K562 (cell line): ENCODE measurements around the gene NACAD. TPM values are rescaled to one million over a fixed set of nuclear protein-coding genes. Genes with fewer than 3 reads are reported as not detected.

ENCODE experiments used
- ATAC-seq: fragments of 200-7000 bp; cut with Tn5 transposase; 3 replicates; pipeline ENCODE4 v1.9.1; 2020; ENCODE audit warnings: moderate library complexity
- BruUV-seq: library from RNA; stranded (reverse); fragments of 400-500 nt; replicated peaks from 2 replicates; lab custom pipeline; 2021; lab: Mats Ljungman, UMichigan
- CTCF ChIA-PET: fragments of 300-600 bp; formaldehyde crosslinking; extraction: SDS; loops from one replicate; lab custom pipeline; 2021; ENCODE audit warnings: low intra/inter-chr PET ratio; lab: Yijun Ruan, JAX
- POLR2A ChIA-PET: fragments of 300-600, 350-650 bp; sonication (Branson Sonifier 250); formaldehyde crosslinking; extraction: SDS; loops from one replicate; lab custom pipeline; 2021; ENCODE audit warnings: antibody characterized with exemption, inconsistent platforms; lab: Yijun Ruan, JAX
- DNase-seq, 4 experiments: peaks; one replicate each; pipeline versions ENCODE4 v3.0.0 to v3.0.0-alpha.2; 2011 to 2018; ENCODE audit warnings: low spot score in 3 of 4, mixed read lengths in 3 of 4; ENCODE audit errors: extremely low read depth in 1 of 4
- FAIRE-seq: peaks from 2 replicates; lab custom pipeline; 2011; peaks lifted over from hg19 to GRCh38; lab: Jason Lieb, UNC
- H2AFZ ChIP-seq: 2 replicates; pipeline ENCODE4 v1.6.0; 2011; ENCODE audit warnings: low read depth, low read length, control low read depth, inconsistent platforms
- H3K27ac ChIP-seq: fragments of 200-600 bp; 3 replicates; pipeline ENCODE4 v1.8.0; 2011; ENCODE audit warnings: low read depth, mild to moderate bottlenecking, control low read depth, inconsistent platforms, low read length, moderate library complexity, mixed read lengths; ENCODE audit errors: extremely low read depth
- H3K27me3 ChIP-seq, 2 experiments: fragments of 300-600 bp in 1 of 2; 2 replicates in 1 of 2; 3 replicates in 1 of 2; pipeline versions ENCODE4 v1.6.0 to v1.8.0; 2011; ENCODE audit warnings: inconsistent platforms in 2 of 2, low read length in 2 of 2, mild to moderate bottlenecking in 1 of 2, mixed read lengths in 1 of 2, moderate library complexity in 1 of 2; ENCODE audit not compliant: control insufficient read depth in 2 of 2, insufficient read depth in 2 of 2
- H3K36me3 ChIP-seq: fragments of 300-600 bp; 3 replicates; pipeline ENCODE4 v1.8.0; 2011; ENCODE audit warnings: mild to moderate bottlenecking, low read length, inconsistent platforms; ENCODE audit not compliant: control insufficient read depth, insufficient read depth
- H3K4me1 ChIP-seq, 2 experiments: fragments of 200-600 bp in 1 of 2; replicated peaks in 1 of 2; 2 replicates in 1 of 2; 3 replicates in 1 of 2; pipeline versions ENCODE4 v1.5.1 to v1.8.0; 2011; ENCODE audit warnings: inconsistent platforms in 2 of 2, low read length in 2 of 2, mild to moderate bottlenecking in 1 of 2, mixed read lengths in 1 of 2, moderate library complexity in 1 of 2; ENCODE audit not compliant: control insufficient read depth in 2 of 2, insufficient read depth in 2 of 2
- H3K4me2 ChIP-seq: 2 replicates; pipeline ENCODE4 v1.6.1; 2011; ENCODE audit warnings: low read length, control low read depth, inconsistent platforms, mixed read lengths; ENCODE audit not compliant: insufficient read depth
- H3K4me3 ChIP-seq: fragments of 200-600 bp; sonication (generic), shearing (Covaris generic); 2 replicates; pipeline ENCODE4 v1.5.1; 2016; ENCODE audit warnings: control low read depth, inconsistent platforms
- H3K79me2 ChIP-seq: fragments of 200-600 bp; 3 replicates; pipeline ENCODE4 v1.8.0; 2011; ENCODE audit warnings: low read length, inconsistent platforms; ENCODE audit not compliant: control insufficient read depth, insufficient read depth
- H3K9ac ChIP-seq, 2 experiments: 2 replicates each; pipeline versions ENCODE4 v1.6.0 to v1.6.1; 2011; ENCODE audit warnings: low read depth in 2 of 2, low read length in 2 of 2, control low read depth in 1 of 2, inconsistent platforms in 1 of 2, mild to moderate bottlenecking in 1 of 2, mixed read lengths in 1 of 2; ENCODE audit not compliant: insufficient read depth in 1 of 2
- H3K9me1 ChIP-seq: one replicate; pipeline ENCODE4 v1.6.0; 2011; ENCODE audit warnings: inconsistent platforms, mild to moderate bottlenecking, low read length, moderate library complexity; ENCODE audit not compliant: control insufficient read depth, insufficient read depth
- H3K9me3 ChIP-seq: replicated peaks from 2 replicates; pipeline ENCODE4 v1.5.1; 2011; ENCODE audit warnings: low read depth, low read length, inconsistent platforms; ENCODE audit not compliant: control insufficient read depth, insufficient read depth
- H4K20me1 ChIP-seq: replicated peaks from 2 replicates; pipeline ENCODE4 v1.6.1; 2011; ENCODE audit warnings: low read length, inconsistent platforms, mixed read lengths; ENCODE audit not compliant: control insufficient read depth, insufficient read depth
- AFF4 ChIP-seq: sonication (generic); formaldehyde crosslinking; IDR thresholded peaks from 2 replicates; pipeline ENCODE4 v1.8.0; 2023; ENCODE audit warnings: mild to moderate bottlenecking, missing genetic modification reagents
- BRD9 ChIP-seq: fragments of 450-650 bp; IDR thresholded peaks from 2 replicates; pipeline ENCODE4 v1.6.1; 2018; ENCODE audit warnings: low read depth; ENCODE audit not compliant: partially characterized antibody
- DPF2 ChIP-seq: fragments of 450-650 bp; IDR thresholded peaks from 2 replicates; pipeline ENCODE4 v1.6.1; 2016
- E2F5 ChIP-seq: sonication (generic); formaldehyde crosslinking; IDR thresholded peaks from 2 replicates; pipeline ENCODE4 v1.8.0; 2022; ENCODE audit warnings: mild to moderate bottlenecking, missing genetic modification reagents
- HNRNPH1 ChIP-seq: fragments of 200-400 bp; formaldehyde crosslinking; optimal IDR thresholded peaks from 2 replicates; pipeline ENCODE3; 2017; ENCODE audit warnings: low read depth, mild to moderate bottlenecking, low read length, moderate library complexity
- HNRNPLL ChIP-seq: fragments of 200-400 bp; formaldehyde crosslinking; IDR thresholded peaks from 2 replicates; pipeline ENCODE4 v1.6.1; 2017; ENCODE audit warnings: low read length, low read depth, mild to moderate bottlenecking; ENCODE audit not compliant: poor library complexity, severe bottlenecking
- ILK ChIP-seq: fragments of 450-650 bp; IDR thresholded peaks from 2 replicates; pipeline ENCODE4 v1.6.1; 2016; ENCODE audit warnings: missing genetic modification characterization, low read depth, mild to moderate bottlenecking, missing compliant biosample characterization, moderate library complexity, borderline replicate concordance
- NFATC3 ChIP-seq: fragments of 450-650 bp; IDR thresholded peaks from 2 replicates; pipeline ENCODE4 v1.6.1; 2017; ENCODE audit warnings: mild to moderate bottlenecking
- NUFIP1 ChIP-seq: fragments of 450-650 bp; IDR thresholded peaks from 2 replicates; pipeline ENCODE4 v1.6.1; 2018; ENCODE audit not compliant: partially characterized antibody
- PTRF ChIP-seq: fragments of 450-650 bp; IDR thresholded peaks from 2 replicates; pipeline ENCODE4 v1.6.1; 2016; ENCODE audit warnings: mild to moderate bottlenecking, missing genetic modification characterization, missing compliant biosample characterization
- SIX5 ChIP-seq, 2 experiments: IDR thresholded peaks; 2 replicates each; pipeline ENCODE4 v1.6.1; 2011; ENCODE audit warnings: low read length in 2 of 2, borderline replicate concordance in 1 of 2, low read depth in 1 of 2, mild to moderate bottlenecking in 1 of 2, moderate library complexity in 1 of 2; ENCODE audit not compliant: insufficient read depth in 1 of 2
- TFAM ChIP-seq: fragments of 250-450 bp; sonication (Bioruptor Pico); conservative IDR thresholded peaks from 2 replicates; pipeline ENCODE4 v1.5.0; 2021; ENCODE audit warnings: mild to moderate bottlenecking, moderate library complexity
- ZC3H8 ChIP-seq: fragments of 450-650 bp; IDR thresholded peaks from 2 replicates; pipeline ENCODE4 v1.6.1; 2017
- ZNF280A ChIP-seq: fragments of 450-650 bp; IDR thresholded peaks from 2 replicates; pipeline ENCODE4 v1.6.1; 2018; ENCODE audit warnings: mild to moderate bottlenecking, low read depth; ENCODE audit not compliant: partially characterized antibody
- ZNF445 ChIP-seq: fragments of 250-450 bp; sonication (Bioruptor Pico); IDR thresholded peaks from 2 replicates; pipeline ENCODE4 v1.4.0; 2020; ENCODE audit warnings: low read depth, mild to moderate bottlenecking, moderate library complexity
- ZNF695 ChIP-seq: fragments of 450-650 bp; formaldehyde crosslinking; IDR thresholded peaks from 2 replicates; pipeline ENCODE4 v1.4.0; 2020; ENCODE audit warnings: mild to moderate bottlenecking, moderate library complexity
- WGBS: fragments of 100-300 bp; shearing (Covaris generic); methylation state at CpG from one replicate; pipeline ENCODE4 v1.1.6; 2016; ENCODE audit warnings: low coverage, mixed read lengths; ENCODE audit not compliant: insufficient coverage; ENCODE audit errors: missing lambda C conversion rate; 5-methylcytosine and 5-hydroxymethylcytosine counted together
- in situ Hi-C: fragments of 300-500 bp; cut with MboI; formaldehyde crosslinking; loops from 4 replicates; pipeline ENCODE4 v1.15.0; 2018; ENCODE audit warnings: inconsistent platforms, mixed read lengths
- intact Hi-C: fragments of 100-400 bp; cut with micrococcal nuclease; formaldehyde crosslinking; loops from 2 replicates; pipeline ENCODE4 v1.14.2; 2022
- polyA plus RNA-seq, 8 experiments: library from polyadenylated mRNA; depleted of rRNA in 4 of 8; stranded (reverse) in 5 of 8; unstranded in 3 of 8; fragments of >200 nt; fragmentation: Nextera tagmentation in 2 of 8; fragmentation: Illumina TruSeq in 1 of 8; extraction: Ambion mirVana in 2 of 8; extraction: Trizol in 1 of 8; gene quantifications; 2 replicates each; pipeline versions ENCODE4 v1.2.1 to v1.2.3, GENCODE V29; 2011 to 2014; ENCODE audit warnings: inconsistent platforms in 1 of 8, missing spikeins in 1 of 8
- total RNA-seq, 7 experiments: library from RNA; depleted of rRNA in 6 of 7; stranded (reverse); fragments of >200 nt in 6 of 7; fragmentation: Illumina TruSeq in 2 of 7; extraction: Trizol in 2 of 7; gene quantifications; 2 replicates each; pipeline versions ENCODE4 v1.2.1 to v1.2.3, GENCODE V29; 2011 to 2021; ENCODE audit warnings: low replicate concordance in 1 of 7

The NACAD gene
- total and polyA plus RNA-seq, 9 of the 15 experiments (the other 6 are each of a cell fraction or from before 2014, with no cell fraction given) = under 0.01 to 0.03 (median 0.02) TPM; not detected in 5

- CTCF ChIA-PET = no interaction called here
Measured at GRCh38 chr7:45055594-45056219, 33.1 kb downstream of the NACAD start.

More at GRCh38 chr7:45055594-45056219, 33.1 kb downstream of the NACAD start:
- Histone ChIP-seq H3K4me2 (no peak overlapping the region), H3K4me1 (no peaks in the 10 kb centered on the region), H3K36me3 (peaks cover 20% of the 10 kb centered on the region; the same call in 2 of the 3 replicates), H4K20me1 (no peaks in the 10 kb centered on the region), H3K9me1 (no peaks in the 10 kb centered on the region), H3K27ac (no peak overlapping the region), H2AFZ (no peak overlapping the region), H3K79me2 (peaks cover 24% of the 10 kb centered on the region), H3K4me3 (no peak overlapping the region), H3K9ac (no peak overlapping the region), H3K9me3 (no peaks in the 10 kb centered on the region), H3K27me3 (no peaks in the 10 kb centered on the region)
- ATAC-seq (no peak), DNase-seq (no peak), FAIRE-seq (no peak)
- WGBS = 92% methylated on average over 5 of the region's 5 CpGs
- no TSS peak for BruUV-seq
- TF ChIP-seq HNRNPLL = no peak
- TF ChIP-seq ZNF280A = no peak
- TF ChIP-seq ZNF445 (CRISPR knock-in tag) = no peak
- no peak for TF ChIP-seq NUFIP1
- no peak for TF ChIP-seq ZC3H8
- TF ChIP-seq DPF2 = no peak
- TF ChIP-seq ILK = no peak
- TF ChIP-seq BRD9 = no peak
- TF ChIP-seq AFF4 (CRISPR knock-in tag) = no peak
- no peak for TF ChIP-seq PTRF (tag)
- TF ChIP-seq SIX5 (IDR thresholded peaks at IDR 0.05; ENCODE audit: borderline replicate concordance in 1 of 2, insufficient read depth in 1 of 2, low read depth in 1 of 2, low read length in 2 of 2) = no peak
- TF ChIP-seq HNRNPH1 = no peak
- TF ChIP-seq NFATC3 = no peak
- no peak for TF ChIP-seq ZNF695
- TF ChIP-seq TFAM (CRISPR knock-in tag) = no peak
- TF ChIP-seq E2F5 (CRISPR knock-in tag) = no peak
- in situ Hi-C loops (no loop called here), intact Hi-C loops (no loop called here)
- POLR2A ChIA-PET = interaction anchor here (1.0 to 1.4 kb wide), 2 partner anchors 56 to 70 kb away, joined by 3 read pairs; partner anchors contain the start of gene TBRG4
